HG03095 (cell line): ENCODE data around the gene IFIT2.
"Not testable (repeated sequence)": the region's sequence is repeated elsewhere in the genome, so short reads cannot be mapped to it uniquely, and the experiment has no call there.

Experiments used
- ATAC-seq: cut with Tn5 transposase; IDR thresholded peaks from one replicate; pipeline ENCODE4 v1.9.1; 2021; ENCODE audit warnings: moderate library complexity; ENCODE audit not compliant: unreplicated experiment

Gene IFIT2

GRCh38 chr10:89279421-89279869 is 22.4 kb upstream of the IFIT2 start:
- ATAC-seq: no peak

- no peak for ATAC-seq
These were observed 21.3 kb upstream of the IFIT2 start for GRCh38 chr10:89280508-89280907.

GRCh38 chr10:89281606-89282395 is 20.0 kb upstream of the IFIT2 start:
- no peak for ATAC-seq

GRCh38 chr10:89283025-89283935 is 18.6 kb upstream of the IFIT2 start:
- no peak for ATAC-seq

GRCh38 chr10:89283936-89284475 is 17.8 kb upstream of the IFIT2 start:
- no peak for ATAC-seq

GRCh38 chr10:89284711-89285110 is 17.1 kb upstream of the IFIT2 start:
- ATAC-seq: not testable (repeated sequence)

- ATAC-seq: not testable (repeated sequence)
These were observed 16.5 kb upstream of the IFIT2 start for GRCh38 chr10:89285303-89285702.

GRCh38 chr10:89294721-89295239 is 7.1 kb upstream of the IFIT2 start:
- no peak for ATAC-seq

GRCh38 chr10:89295597-89295996 is 6.2 kb upstream of the IFIT2 start:
- ATAC-seq: no peak

- ATAC-seq: no peak
These were observed 5.6 kb upstream of the IFIT2 start for GRCh38 chr10:89296220-89296648.

- no peak for ATAC-seq
These were observed 4.5 kb upstream of the IFIT2 start for GRCh38 chr10:89297356-89297755.

- no peak for ATAC-seq
These were observed 4.1 kb upstream of the IFIT2 start for GRCh38 chr10:89297791-89298190.

GRCh38 chr10:89299031-89299430 is 2.8 kb upstream of the IFIT2 start:
- ATAC-seq: no peak

GRCh38 chr10:89301232-89301631 is 614 bp upstream of the IFIT2 start:
- ATAC-seq: no peak

GRCh38 chr10:89302625-89303024 is 779 bp downstream of the IFIT2 start:
- no peak for ATAC-seq

GRCh38 chr10:89303161-89303560 is 1.3 kb downstream of the IFIT2 start:
- no peak for ATAC-seq

- no peak for ATAC-seq
These were observed 2.2 kb downstream of the IFIT2 start for GRCh38 chr10:89304026-89304425.

GRCh38 chr10:89304446-89304845 is 2.6 kb downstream of the IFIT2 start:
- no peak for ATAC-seq

- no peak for ATAC-seq
These were observed 3.1 kb downstream of the IFIT2 start for GRCh38 chr10:89304925-89305324.

GRCh38 chr10:89305766-89306433 is 4.1 kb downstream of the IFIT2 start:
- no peak for ATAC-seq
